ENCODE measurements around the gene SPOP.

SPOP gene

DNA sequence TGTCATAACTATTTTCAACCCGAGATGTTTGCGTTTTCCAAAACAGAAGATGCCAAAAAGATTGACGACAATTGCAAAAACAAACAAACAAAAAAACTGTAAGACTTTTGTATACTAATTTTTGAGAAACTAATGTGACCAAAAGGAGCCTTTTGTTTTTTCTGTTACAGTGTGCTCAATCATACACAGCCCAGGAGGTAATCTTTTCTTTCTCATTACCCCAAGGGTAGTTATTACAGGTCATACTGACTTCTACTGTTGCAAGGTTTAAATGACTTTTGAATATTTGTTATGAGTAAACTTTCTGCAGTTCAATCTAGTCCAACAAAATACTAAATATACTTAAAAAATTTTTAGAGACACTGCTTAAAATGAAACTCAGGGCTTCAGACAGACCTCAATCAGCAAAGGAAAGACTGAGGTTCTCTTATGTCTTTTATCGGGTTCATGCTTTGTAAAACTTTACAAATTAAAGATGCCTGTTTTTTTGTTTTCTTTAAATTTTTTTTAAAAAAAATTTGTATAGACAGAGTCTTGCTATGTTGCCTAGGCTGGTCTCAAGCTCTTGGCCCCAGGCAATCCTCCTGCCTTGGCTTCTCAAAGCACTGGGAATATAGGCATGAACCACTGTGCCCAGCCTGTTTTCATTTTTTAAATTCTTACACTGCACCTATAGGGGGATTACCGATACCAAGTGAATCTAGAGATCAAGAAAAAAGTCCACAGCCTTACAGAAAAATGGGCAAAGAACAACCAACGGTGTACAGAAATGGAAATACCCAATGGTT lies 47.6 kb downstream of the SPOP start:
- Mint-ChIP-seq H3K27me3 (ENCODE audit: low read depth) (no peaks in the 10 kb centered on the region), H3K4me3 (no peak overlapping the region), H3K4me1 (ENCODE audit: low read depth) (peaks cover 4% of the 10 kb centered on the region), H3K27ac (no peak overlapping the region), H3K36me3 (ENCODE audit: low read depth) (peaks cover 5% of the 10 kb centered on the region), H3K9me3 (no peaks in the 10 kb centered on the region)
- no peak for DNase-seq (ENCODE audit: low spot score)

- Mint-ChIP-seq H3K27me3 (ENCODE audit: low read depth) (no peaks in the 10 kb centered on the region), H3K4me3 (no peak overlapping the region), H3K36me3 (ENCODE audit: low read depth) (peaks cover 5% of the 10 kb centered on the region), H3K27ac (no peak overlapping the region), H3K9me3 (no peaks in the 10 kb centered on the region), H3K4me1 (ENCODE audit: low read depth) (peaks cover 4% of the 10 kb centered on the region)
- no peak for DNase-seq (ENCODE audit: low spot score)
Measured at GRCh38 chr17:49629447-49629846, 48.5 kb downstream of the SPOP start.

DNA sequence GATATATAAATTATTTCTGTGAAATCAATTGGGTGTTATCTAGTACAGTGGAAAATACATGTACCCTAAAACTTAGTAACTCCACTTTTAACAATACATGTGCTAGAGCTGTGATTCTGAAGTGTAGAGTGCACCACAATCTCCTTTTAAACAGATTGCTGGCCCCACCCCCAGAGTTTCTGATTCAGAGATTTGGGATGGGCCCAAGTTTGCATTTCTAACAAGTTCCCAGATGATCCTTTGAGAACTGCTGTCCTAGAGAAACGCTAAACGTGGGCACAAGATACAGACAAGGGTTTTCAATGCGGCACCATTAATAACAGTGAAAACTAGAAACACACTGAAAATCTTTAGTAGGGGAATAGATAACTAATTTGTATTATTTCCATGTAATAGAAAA lies 53.0 kb downstream of the SPOP start:
- peaks cover 7% of the 10 kb centered on the region for H3K4me1 Mint-ChIP-seq (ENCODE audit: low read depth)
- DNase-seq (ENCODE audit: low spot score), result no peak
- no peak overlapping the region for H3K27ac Mint-ChIP-seq
- H3K9me3 Mint-ChIP-seq, result no peaks in the 10 kb centered on the region
- H3K4me3 Mint-ChIP-seq, result no peak overlapping the region
- H3K27me3 Mint-ChIP-seq (ENCODE audit: low read depth), result no peaks in the 10 kb centered on the region
- H3K36me3 Mint-ChIP-seq (ENCODE audit: low read depth), result peaks cover 17% of the 10 kb centered on the region

DNA sequence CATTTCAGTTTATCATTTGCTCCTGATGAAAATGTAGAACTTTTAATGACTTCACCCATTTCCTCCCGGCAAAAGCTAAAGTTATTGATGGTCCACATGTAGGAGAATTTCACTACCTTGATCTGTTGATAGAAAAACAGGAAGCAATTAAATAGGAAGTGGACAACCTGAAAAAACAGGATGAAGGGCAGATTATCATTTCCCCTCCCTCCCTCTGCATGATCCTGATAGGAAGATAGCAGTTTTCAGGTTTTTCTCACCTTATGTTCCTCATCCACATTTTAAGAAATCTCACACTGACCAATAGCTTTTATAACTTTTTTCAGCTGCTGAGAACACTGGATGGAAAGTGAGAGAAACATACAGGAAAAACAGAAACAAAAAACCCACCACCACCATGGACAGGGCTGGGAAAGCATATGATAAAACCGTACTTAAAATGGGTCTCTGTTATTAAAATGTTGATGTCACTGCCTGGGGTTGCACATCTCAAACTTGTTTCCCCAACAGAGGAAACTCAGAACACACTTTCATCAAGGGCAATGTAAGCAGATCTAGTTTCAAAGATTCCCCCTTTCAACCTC lies 55.9 kb downstream of the SPOP start:
- Mint-ChIP-seq H3K4me1 (ENCODE audit: low read depth) (peaks cover 18% of the 10 kb centered on the region), H3K4me3 (no peak overlapping the region), H3K36me3 (ENCODE audit: low read depth) (peaks cover 31% of the 10 kb centered on the region), H3K27me3 (ENCODE audit: low read depth) (no peaks in the 10 kb centered on the region), H3K9me3 (no peaks in the 10 kb centered on the region), H3K27ac (peak overlapping the region; percentile 45)
- DNase-seq (ENCODE audit: low spot score), result no peak

DNA sequence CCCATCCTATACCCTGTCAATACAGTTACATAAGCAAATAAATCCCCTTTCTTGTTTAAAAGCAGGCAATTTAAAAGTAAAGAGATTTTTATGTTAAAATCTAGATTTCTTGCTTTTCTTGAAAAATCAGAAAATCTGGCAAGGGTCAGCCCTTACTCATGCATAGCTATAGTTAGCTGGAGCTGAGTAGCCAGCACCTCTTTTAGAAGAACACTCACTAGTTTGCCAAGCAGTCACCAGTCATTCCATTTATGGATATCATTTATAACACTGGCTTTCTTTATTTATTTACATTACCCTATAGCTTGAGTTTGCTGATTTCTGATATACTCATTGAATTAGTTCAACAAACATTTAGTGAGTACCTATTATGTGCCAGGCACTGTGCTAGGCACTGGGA lies 56.5 kb downstream of the SPOP start:
- DNase-seq (ENCODE audit: low spot score), result no peak
- H3K36me3 Mint-ChIP-seq (ENCODE audit: low read depth), result peaks cover 35% of the 10 kb centered on the region
- H3K9me3 Mint-ChIP-seq, result no peaks in the 10 kb centered on the region
- H3K27ac Mint-ChIP-seq, result no peak overlapping the region
- no peaks in the 10 kb centered on the region for H3K27me3 Mint-ChIP-seq (ENCODE audit: low read depth)
- peaks cover 18% of the 10 kb centered on the region for H3K4me1 Mint-ChIP-seq (ENCODE audit: low read depth)
- H3K4me3 Mint-ChIP-seq, result no peak overlapping the region

GRCh38 chr17:49618028-49618611 lies 59.8 kb downstream of the SPOP start:
- no peak for DNase-seq (ENCODE audit: low spot score)

DNA sequence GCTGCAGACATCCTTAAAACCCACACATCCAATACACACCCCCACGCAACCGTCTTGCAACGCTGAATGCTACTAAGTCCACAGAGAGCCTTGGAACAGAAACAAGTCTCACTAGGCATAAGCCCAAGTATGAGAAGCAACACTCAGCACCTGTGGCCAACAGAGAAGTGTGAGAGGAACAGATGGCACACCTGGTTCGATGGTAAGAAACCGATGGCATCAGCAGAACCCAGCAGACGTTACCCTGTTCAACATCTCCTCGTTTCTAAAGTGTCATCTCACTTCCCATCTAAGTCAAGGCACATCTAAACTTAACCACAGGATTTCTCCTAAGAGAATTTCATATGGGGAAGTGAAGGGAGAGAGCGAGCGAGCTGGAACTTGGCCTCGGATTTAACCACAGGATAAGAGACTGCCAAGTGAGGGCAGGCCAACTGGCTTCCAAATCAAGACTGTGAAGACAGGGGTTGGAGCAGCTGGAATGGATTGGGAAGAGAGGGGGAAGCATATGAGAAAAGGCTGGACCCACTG lies 61.2 kb downstream of the SPOP start:
- DNase-seq (ENCODE audit: low spot score), result no peak
- H3K27me3 Mint-ChIP-seq (ENCODE audit: low read depth), result no peaks in the 10 kb centered on the region
- H3K9me3 Mint-ChIP-seq, result no peaks in the 10 kb centered on the region
- peak overlapping the region; percentile 28 for H3K27ac Mint-ChIP-seq
- no peak overlapping the region for H3K4me3 Mint-ChIP-seq
- peaks cover 44% of the 10 kb centered on the region for H3K36me3 Mint-ChIP-seq (ENCODE audit: low read depth)
- H3K4me1 Mint-ChIP-seq (ENCODE audit: low read depth), result peaks cover 13% of the 10 kb centered on the region

More at GRCh38 chr17:49618028-49618611, 59.8 kb downstream of the SPOP start:
- Mint-ChIP-seq H3K27me3 (ENCODE audit: low read depth) (no peaks in the 10 kb centered on the region), H3K4me3 (no peak overlapping the region), H3K4me1 (ENCODE audit: low read depth) (peaks cover 18% of the 10 kb centered on the region), H3K36me3 (ENCODE audit: low read depth) (peaks cover 47% of the 10 kb centered on the region), H3K9me3 (no peaks in the 10 kb centered on the region), H3K27ac (peak overlapping the region; percentile 48)

DNA sequence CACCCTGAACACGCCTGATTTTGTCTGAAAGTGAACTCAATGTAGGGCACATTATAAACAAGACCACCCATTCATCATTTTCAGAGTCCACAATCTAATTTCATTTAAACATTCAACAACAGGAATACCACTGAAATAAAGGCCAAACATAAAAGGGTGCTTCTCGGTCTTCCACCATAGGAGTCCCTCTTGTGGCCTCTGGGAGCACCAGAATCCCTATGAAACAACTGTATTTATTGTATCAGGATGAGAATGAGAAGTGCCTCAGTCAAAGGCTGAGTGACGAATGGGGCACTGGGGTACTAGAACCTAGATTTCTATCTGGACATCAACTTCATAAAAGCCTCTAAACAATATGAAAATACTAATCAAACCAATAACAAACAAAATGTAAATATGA lies 61.8 kb downstream of the SPOP start:
- no peak for DNase-seq (ENCODE audit: low spot score)
- Mint-ChIP-seq H3K4me1 (ENCODE audit: low read depth) (peaks cover 13% of the 10 kb centered on the region), H3K36me3 (ENCODE audit: low read depth) (peaks cover 41% of the 10 kb centered on the region), H3K4me3 (no peak overlapping the region), H3K27ac (no peak overlapping the region), H3K9me3 (no peaks in the 10 kb centered on the region), H3K27me3 (ENCODE audit: low read depth) (no peaks in the 10 kb centered on the region)

GRCh38 chr17:49613182-49613800 lies 64.6 kb downstream of the SPOP start:
- Mint-ChIP-seq H3K36me3 (ENCODE audit: low read depth) (peaks cover 41% of the 10 kb centered on the region), H3K9me3 (no peaks in the 10 kb centered on the region), H3K27me3 (ENCODE audit: low read depth) (no peaks in the 10 kb centered on the region), H3K27ac (no peak overlapping the region), H3K4me1 (ENCODE audit: low read depth) (peaks cover 2% of the 10 kb centered on the region), H3K4me3 (no peak overlapping the region)
- no peak for DNase-seq (ENCODE audit: low spot score)

DNA sequence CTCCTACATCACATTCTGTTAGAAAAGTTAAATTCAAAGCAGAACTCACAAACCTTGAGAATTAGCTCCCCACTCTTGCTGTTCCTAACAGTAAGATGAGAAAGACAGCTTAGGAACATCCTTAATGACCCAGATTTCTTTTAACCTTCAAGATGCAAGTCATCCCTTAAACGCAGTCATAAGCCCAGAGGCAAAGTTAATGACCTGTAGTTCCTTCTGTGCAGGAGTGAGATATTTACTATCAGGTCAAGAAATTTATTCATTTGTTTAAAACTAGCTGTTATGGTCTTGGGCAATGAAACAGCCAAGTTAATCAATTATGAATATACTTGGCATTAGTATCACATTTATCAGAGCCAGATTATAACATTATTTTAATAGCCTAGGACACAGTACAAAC lies 65.2 kb downstream of the SPOP start:
- Mint-ChIP-seq H3K27ac (no peak overlapping the region), H3K36me3 (ENCODE audit: low read depth) (peaks cover 42% of the 10 kb centered on the region), H3K9me3 (no peaks in the 10 kb centered on the region), H3K4me3 (no peak overlapping the region), H3K4me1 (ENCODE audit: low read depth) (no peaks in the 10 kb centered on the region), H3K27me3 (ENCODE audit: low read depth) (no peaks in the 10 kb centered on the region)
- no peak for DNase-seq (ENCODE audit: low spot score)

GRCh38 chr17:49610883-49611584 lies 66.9 kb downstream of the SPOP start:
- Mint-ChIP-seq H3K4me3 (no peak overlapping the region), H3K36me3 (ENCODE audit: low read depth) (peaks cover 42% of the 10 kb centered on the region), H3K27ac (no peak overlapping the region), H3K4me1 (ENCODE audit: low read depth) (no peaks in the 10 kb centered on the region), H3K9me3 (no peaks in the 10 kb centered on the region), H3K27me3 (ENCODE audit: low read depth) (no peaks in the 10 kb centered on the region)
- DNase-seq (ENCODE audit: low spot score), result no peak

DNA sequence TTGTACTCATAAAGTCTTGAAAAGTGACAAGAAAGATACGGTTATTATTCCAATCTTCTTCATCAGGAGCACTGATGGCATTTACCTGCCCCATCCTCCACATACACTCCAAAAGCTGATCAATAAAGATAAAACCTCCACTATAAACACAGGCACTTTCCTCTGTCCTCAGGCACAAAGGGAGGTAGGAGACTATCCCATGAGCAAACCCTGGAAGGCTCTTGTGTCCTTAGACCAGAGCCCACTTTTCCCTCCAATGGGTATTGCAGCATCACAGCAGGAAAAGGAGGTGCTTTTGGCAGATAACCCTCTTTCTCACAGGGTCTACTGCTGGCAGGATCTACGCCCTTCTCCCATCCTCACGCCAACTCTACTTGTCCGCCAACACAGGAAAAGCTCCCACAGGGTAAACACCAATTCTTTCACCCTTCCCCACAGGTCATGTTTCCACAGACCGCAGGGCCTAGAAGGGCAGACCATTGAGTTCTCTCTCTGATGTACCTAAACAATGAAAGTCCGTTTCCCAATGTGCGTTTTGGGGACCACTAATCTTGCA lies 73.5 kb downstream of the SPOP start:
- no peak overlapping the region for H3K4me3 Mint-ChIP-seq
- H3K36me3 Mint-ChIP-seq (ENCODE audit: low read depth), result peaks cover 47% of the 10 kb centered on the region
- no peaks in the 10 kb centered on the region for H3K27me3 Mint-ChIP-seq (ENCODE audit: low read depth)
- DNase-seq (ENCODE audit: low spot score), result no peak
- H3K27ac Mint-ChIP-seq, result no peak overlapping the region
- peaks cover 5% of the 10 kb centered on the region for H3K4me1 Mint-ChIP-seq (ENCODE audit: low read depth)
- H3K9me3 Mint-ChIP-seq, result no peaks in the 10 kb centered on the region

DNA sequence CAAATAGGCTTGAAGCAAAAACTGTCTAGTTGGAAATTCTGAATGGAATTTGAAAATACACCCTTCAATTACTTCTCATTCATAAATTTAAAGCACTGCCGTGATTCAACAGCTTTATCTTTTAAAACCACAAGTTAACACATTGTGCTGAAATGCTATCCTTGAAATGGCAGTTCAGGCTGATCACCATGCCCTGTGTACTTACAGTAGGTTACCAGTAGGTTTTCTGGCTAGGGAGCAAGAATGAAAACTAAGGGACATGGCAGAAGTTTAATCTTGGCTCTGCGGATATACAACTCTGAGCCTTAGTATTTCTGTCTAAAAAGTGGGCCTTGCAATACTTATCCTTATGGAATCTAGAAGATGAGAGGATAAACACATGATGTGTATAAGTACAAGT lies 74.2 kb downstream of the SPOP start:
- H3K27ac Mint-ChIP-seq, result no peak overlapping the region
- no peaks in the 10 kb centered on the region for H3K9me3 Mint-ChIP-seq
- peaks cover 5% of the 10 kb centered on the region for H3K4me1 Mint-ChIP-seq (ENCODE audit: low read depth)
- H3K36me3 Mint-ChIP-seq (ENCODE audit: low read depth), result peaks cover 51% of the 10 kb centered on the region
- no peak overlapping the region for H3K4me3 Mint-ChIP-seq
- DNase-seq (ENCODE audit: low spot score), result no peak
- H3K27me3 Mint-ChIP-seq (ENCODE audit: low read depth), result no peaks in the 10 kb centered on the region

Data from T-helper 2 cell treated with Interferon-gamma antibody and Interleukin-4, amounts not matched to agents 5 μg/mL and 100 μg/mL, for 36 hours (primary cell).